ENCODE results near the gene FGF14.
A peak's percentile ranks its signal among the peaks of the same experiment; 100 is the strongest.

FGF14 gene

DNA sequence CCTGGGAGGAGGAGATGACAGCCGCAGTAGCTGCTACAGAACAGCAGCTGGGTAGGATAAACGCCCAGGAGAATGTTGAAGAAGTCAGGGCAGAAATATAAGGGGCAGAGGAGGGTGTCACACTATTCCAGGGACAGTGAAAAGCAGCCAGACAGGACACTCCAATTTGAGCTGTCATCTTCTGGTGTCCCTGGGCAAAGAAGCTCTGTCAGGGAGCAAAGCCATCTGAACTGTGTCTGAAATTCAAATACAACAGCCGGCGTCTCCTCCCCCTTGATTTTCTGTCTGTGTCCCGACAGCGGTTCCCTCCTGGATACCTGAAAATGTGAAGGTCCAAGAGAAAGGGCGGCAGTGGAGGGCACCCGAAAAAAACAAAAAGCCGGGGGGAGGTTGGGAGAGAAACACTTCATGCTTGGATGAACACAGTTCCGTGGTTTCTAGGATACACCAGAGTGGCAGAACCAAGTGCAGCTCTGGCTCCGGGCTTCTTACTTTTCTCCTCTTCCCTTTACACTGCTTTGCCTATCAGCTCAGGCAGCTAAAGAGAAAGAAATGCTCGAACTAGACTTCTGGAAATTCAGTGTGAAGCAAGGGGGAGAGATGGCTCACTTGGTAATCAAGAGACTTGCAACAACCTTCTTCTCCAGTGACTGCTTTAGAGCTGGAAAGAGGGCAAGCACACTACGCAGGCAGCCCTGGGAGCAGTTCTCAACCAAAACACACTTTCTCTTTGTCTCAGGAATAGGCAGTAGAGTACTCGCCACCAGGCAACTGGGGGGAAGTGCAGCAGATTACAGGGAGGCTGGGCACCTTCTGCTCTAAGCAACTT, 483.8 kb downstream of the FGF14 start:
- H3K4me3 ChIP-seq (ENCODE audit: low read depth in 1 of 5, low read length in 5 of 5) = no peak overlapping the region
- H3K9me3 ChIP-seq (ENCODE audit: control insufficient read depth in 5 of 5, low read length in 5 of 5) = peaks cover 0 to 3% (median 0%) of the 10 kb centered on the region in 5 donors
- H3K36me3 ChIP-seq (ENCODE audit: control insufficient read depth in 5 of 5, insufficient read depth in 5 of 5, low read length in 5 of 5) = no peaks in the 10 kb centered on the region
- no peak overlapping the region for H3K9ac ChIP-seq (ENCODE audit: low read length in 5 of 5)
- peaks cover 0 to 14% (median 7%) of the 10 kb centered on the region in 5 donors for H3K4me1 ChIP-seq (ENCODE audit: control insufficient read depth in 5 of 5, insufficient read depth in 5 of 5, low read length in 5 of 5)
- no peak overlapping the region for H3K27ac ChIP-seq (ENCODE audit: low read depth, low read length)
- peaks cover 32 to 52% (median 35%) of the 10 kb centered on the region in 5 donors for H3K27me3 ChIP-seq (ENCODE audit: control insufficient read depth in 5 of 5, insufficient read depth in 4 of 5, low read length in 5 of 5)

- H3K9ac ChIP-seq (ENCODE audit: low read length in 5 of 5) = no peak overlapping the region
- H3K27me3 ChIP-seq (ENCODE audit: control insufficient read depth in 5 of 5, insufficient read depth in 4 of 5, low read length in 5 of 5) = peaks cover 32 to 52% (median 35%) of the 10 kb centered on the region in 5 donors
- H3K27ac ChIP-seq (ENCODE audit: low read depth, low read length) = no peak overlapping the region
- no peak overlapping the region for H3K4me3 ChIP-seq (ENCODE audit: low read depth in 1 of 5, low read length in 5 of 5)
- H3K4me1 ChIP-seq (ENCODE audit: control insufficient read depth in 5 of 5, insufficient read depth in 5 of 5, low read length in 5 of 5) = peaks cover 0 to 14% (median 7%) of the 10 kb centered on the region in 5 donors
- H3K36me3 ChIP-seq (ENCODE audit: control insufficient read depth in 5 of 5, insufficient read depth in 5 of 5, low read length in 5 of 5) = no peaks in the 10 kb centered on the region
- peaks cover 0 to 3% (median 0%) of the 10 kb centered on the region in 5 donors for H3K9me3 ChIP-seq (ENCODE audit: control insufficient read depth in 5 of 5, low read length in 5 of 5)
Measured at GRCh38 chr13:101917475-101917810, 484.4 kb downstream of the FGF14 start.

GRCh38 chr13:101916775-101917474, 484.9 kb downstream of the FGF14 start:
- Histone ChIP-seq H3K27me3 (ENCODE audit: control insufficient read depth in 5 of 5, insufficient read depth in 4 of 5, low read length in 5 of 5) (peaks cover 32 to 52% (median 35%) of the 10 kb centered on the region in 5 donors), H3K4me3 (ENCODE audit: low read depth in 1 of 5, low read length in 5 of 5) (peak overlapping the region in 2 of 5 donors; percentile 20 to 37), H3K36me3 (ENCODE audit: control insufficient read depth in 5 of 5, insufficient read depth in 5 of 5, low read length in 5 of 5) (no peaks in the 10 kb centered on the region), H3K27ac (ENCODE audit: low read depth, low read length) (no peak overlapping the region), H3K4me1 (ENCODE audit: control insufficient read depth in 5 of 5, insufficient read depth in 5 of 5, low read length in 5 of 5) (peaks cover 0 to 14% (median 7%) of the 10 kb centered on the region in 5 donors), H3K9me3 (ENCODE audit: control insufficient read depth in 5 of 5, low read length in 5 of 5) (peaks cover 0 to 3% (median 0%) of the 10 kb centered on the region in 5 donors), H3K9ac (ENCODE audit: low read length in 5 of 5) (no peak overlapping the region)

DNA sequence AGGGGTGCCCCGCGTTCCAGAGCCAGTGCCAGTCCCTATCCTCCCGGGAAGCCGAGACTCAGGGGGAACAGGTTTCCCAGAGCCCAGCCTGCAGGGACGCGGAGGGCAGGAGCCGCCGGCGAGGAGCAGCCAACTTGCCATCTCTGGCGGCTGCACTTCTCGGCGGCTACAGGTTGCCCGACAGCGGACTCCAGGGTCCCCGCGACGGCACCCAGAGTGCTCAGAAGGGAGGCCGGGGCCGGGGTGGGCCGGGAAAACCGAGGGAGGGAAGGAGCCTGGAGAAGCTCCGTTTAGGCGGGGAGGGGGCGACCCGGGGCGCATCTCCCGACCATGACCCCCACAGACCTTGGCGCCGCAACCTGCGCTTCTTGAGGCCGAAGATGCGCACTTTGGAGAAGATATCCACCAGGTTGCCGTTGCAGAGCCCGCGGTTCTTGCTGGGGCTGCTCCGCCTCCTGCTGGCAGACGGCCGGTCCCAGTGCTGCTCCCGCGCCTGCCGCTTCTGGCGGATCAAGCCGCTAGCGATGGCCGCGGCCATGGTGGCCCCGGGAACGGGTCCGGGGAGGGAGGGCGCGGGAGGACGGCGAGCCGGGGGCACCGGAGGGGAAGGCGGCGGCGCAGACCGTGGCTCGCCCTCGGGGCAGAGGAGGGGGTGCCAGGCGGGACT, 485.6 kb downstream of the FGF14 start:
- Histone ChIP-seq H3K9me3 (ENCODE audit: control insufficient read depth in 5 of 5, low read length in 5 of 5) (peaks cover 0 to 3% (median 0%) of the 10 kb centered on the region in 5 donors), H3K4me3 (ENCODE audit: low read depth in 1 of 5, low read length in 5 of 5) (peak overlapping the region in 2 of 5 donors; percentile 20 to 37), H3K36me3 (ENCODE audit: control insufficient read depth in 5 of 5, insufficient read depth in 5 of 5, low read length in 5 of 5) (no peaks in the 10 kb centered on the region), H3K9ac (ENCODE audit: low read length in 5 of 5) (no peak overlapping the region), H3K27me3 (ENCODE audit: control insufficient read depth in 5 of 5, insufficient read depth in 4 of 5, low read length in 5 of 5) (peaks cover 32 to 52% (median 35%) of the 10 kb centered on the region in 5 donors), H3K27ac (ENCODE audit: low read depth, low read length) (no peak overlapping the region), H3K4me1 (ENCODE audit: control insufficient read depth in 5 of 5, insufficient read depth in 5 of 5, low read length in 5 of 5) (peaks cover 0 to 14% (median 7%) of the 10 kb centered on the region in 5 donors)

- no peak overlapping the region for H3K27ac ChIP-seq (ENCODE audit: low read depth, low read length)
- no peak overlapping the region for H3K4me3 ChIP-seq (ENCODE audit: low read depth in 1 of 5, low read length in 5 of 5)
- no peaks in the 10 kb centered on the region for H3K36me3 ChIP-seq (ENCODE audit: control insufficient read depth in 5 of 5, insufficient read depth in 5 of 5, low read length in 5 of 5)
- H3K4me1 ChIP-seq (ENCODE audit: control insufficient read depth in 5 of 5, insufficient read depth in 5 of 5, low read length in 5 of 5) = peaks cover 0 to 14% (median 7%) of the 10 kb centered on the region in 5 donors
- peaks cover 0 to 3% (median 0%) of the 10 kb centered on the region in 5 donors for H3K9me3 ChIP-seq (ENCODE audit: control insufficient read depth in 5 of 5, low read length in 5 of 5)
- H3K9ac ChIP-seq (ENCODE audit: low read length in 5 of 5) = no peak overlapping the region
- peaks cover 32 to 49% (median 33%) of the 10 kb centered on the region in 5 donors for H3K27me3 ChIP-seq (ENCODE audit: control insufficient read depth in 5 of 5, insufficient read depth in 4 of 5, low read length in 5 of 5)
Measured at GRCh38 chr13:101915755-101916107, 486.1 kb downstream of the FGF14 start.

DNA sequence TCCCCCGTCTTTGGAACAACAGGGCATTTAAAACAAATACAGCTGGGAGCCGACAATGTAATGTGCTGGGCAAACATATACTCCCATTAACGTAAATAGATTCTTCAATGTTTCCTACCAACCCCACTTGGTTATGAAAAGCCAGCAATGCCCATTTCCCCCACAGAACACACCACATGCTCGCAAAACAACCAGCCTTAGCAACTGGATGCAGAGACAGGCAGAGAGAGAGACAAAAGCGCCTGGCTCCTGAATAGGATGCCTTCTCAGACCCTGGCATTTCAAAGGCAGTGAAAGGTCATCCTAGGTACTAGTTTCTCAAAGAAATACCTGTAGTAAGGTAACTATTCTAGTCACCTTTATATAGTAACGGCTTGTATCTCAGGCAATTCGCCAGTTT, 486.5 kb downstream of the FGF14 start:
- no peaks in the 10 kb centered on the region for H3K36me3 ChIP-seq (ENCODE audit: control insufficient read depth in 5 of 5, insufficient read depth in 5 of 5, low read length in 5 of 5)
- H3K9ac ChIP-seq (ENCODE audit: low read length in 5 of 5) = no peak overlapping the region
- H3K27me3 ChIP-seq (ENCODE audit: control insufficient read depth in 5 of 5, insufficient read depth in 4 of 5, low read length in 5 of 5) = peaks cover 31 to 49% (median 33%) of the 10 kb centered on the region in 5 donors
- H3K4me1 ChIP-seq (ENCODE audit: control insufficient read depth in 5 of 5, insufficient read depth in 5 of 5, low read length in 5 of 5) = peaks cover 0 to 14% (median 7%) of the 10 kb centered on the region in 5 donors
- H3K9me3 ChIP-seq (ENCODE audit: control insufficient read depth in 5 of 5, low read length in 5 of 5) = peaks cover 0 to 3% (median 0%) of the 10 kb centered on the region in 5 donors
- no peak overlapping the region for H3K4me3 ChIP-seq (ENCODE audit: low read depth in 1 of 5, low read length in 5 of 5)
- no peak overlapping the region for H3K27ac ChIP-seq (ENCODE audit: low read depth, low read length)

DNA sequence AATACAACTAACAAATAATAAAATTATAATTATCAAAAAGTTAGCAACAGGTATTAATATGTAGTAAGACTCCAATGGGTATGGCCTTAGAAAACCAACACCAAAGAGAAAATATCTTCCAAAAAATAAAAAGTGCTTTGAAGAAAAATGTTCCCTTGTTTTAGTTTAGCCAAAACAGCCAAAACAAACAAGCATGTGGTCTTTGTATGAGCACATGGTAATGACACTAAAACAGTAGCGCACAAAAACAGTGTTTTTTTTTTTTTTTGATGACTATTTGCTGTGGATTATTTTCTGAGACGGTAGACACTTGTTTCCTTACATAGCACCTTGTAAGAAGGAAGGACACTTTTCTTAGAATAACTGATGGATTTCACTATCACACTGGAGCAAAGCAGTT, 490.1 kb downstream of the FGF14 start:
- Histone ChIP-seq H3K9ac (ENCODE audit: low read length in 5 of 5) (no peak overlapping the region), H3K4me3 (ENCODE audit: low read depth in 1 of 5, low read length in 5 of 5) (no peak overlapping the region), H3K9me3 (ENCODE audit: control insufficient read depth in 5 of 5, low read length in 5 of 5) (no peaks in the 10 kb centered on the region), H3K36me3 (ENCODE audit: control insufficient read depth in 5 of 5, insufficient read depth in 5 of 5, low read length in 5 of 5) (no peaks in the 10 kb centered on the region), H3K4me1 (ENCODE audit: control insufficient read depth in 5 of 5, insufficient read depth in 5 of 5, low read length in 5 of 5) (peaks cover 0 to 10% (median 7%) of the 10 kb centered on the region in 5 donors), H3K27ac (ENCODE audit: low read depth, low read length) (no peak overlapping the region), H3K27me3 (ENCODE audit: control insufficient read depth in 5 of 5, insufficient read depth in 4 of 5, low read length in 5 of 5) (peaks cover 10 to 17% (median 14%) of the 10 kb centered on the region in 5 donors)

DNA sequence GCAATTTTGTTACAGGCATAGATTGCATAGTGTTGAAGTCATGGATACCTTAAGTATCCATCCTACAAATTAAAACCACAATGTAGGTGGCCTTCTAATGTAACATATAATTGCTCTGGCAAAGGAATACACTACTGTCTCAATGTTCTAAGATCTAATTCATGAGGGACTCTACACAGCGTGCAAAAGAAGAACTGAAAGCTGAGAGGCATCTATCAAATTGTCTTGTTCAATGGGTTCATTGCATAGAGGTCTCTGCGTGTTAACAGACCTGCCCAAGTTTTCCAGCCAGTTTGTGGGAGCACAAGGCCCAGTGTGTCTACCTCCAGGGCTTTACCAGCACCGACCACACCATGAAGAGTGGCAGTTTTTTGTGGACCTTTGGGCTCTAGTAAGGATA, 498.0 kb downstream of the FGF14 start:
- Histone ChIP-seq H3K9me3 (ENCODE audit: control insufficient read depth in 5 of 5, low read length in 5 of 5) (no peaks in the 10 kb centered on the region), H3K27ac (ENCODE audit: low read depth, low read length) (no peak overlapping the region), H3K36me3 (ENCODE audit: control insufficient read depth in 5 of 5, insufficient read depth in 5 of 5, low read length in 5 of 5) (no peaks in the 10 kb centered on the region), H3K27me3 (ENCODE audit: control insufficient read depth in 5 of 5, insufficient read depth in 4 of 5, low read length in 5 of 5) (no peaks in the 10 kb centered on the region), H3K4me3 (ENCODE audit: low read depth in 1 of 5, low read length in 5 of 5) (no peak overlapping the region), H3K9ac (ENCODE audit: low read length in 5 of 5) (no peak overlapping the region), H3K4me1 (ENCODE audit: control insufficient read depth in 5 of 5, insufficient read depth in 5 of 5, low read length in 5 of 5) (no peaks in the 10 kb centered on the region)

DNA sequence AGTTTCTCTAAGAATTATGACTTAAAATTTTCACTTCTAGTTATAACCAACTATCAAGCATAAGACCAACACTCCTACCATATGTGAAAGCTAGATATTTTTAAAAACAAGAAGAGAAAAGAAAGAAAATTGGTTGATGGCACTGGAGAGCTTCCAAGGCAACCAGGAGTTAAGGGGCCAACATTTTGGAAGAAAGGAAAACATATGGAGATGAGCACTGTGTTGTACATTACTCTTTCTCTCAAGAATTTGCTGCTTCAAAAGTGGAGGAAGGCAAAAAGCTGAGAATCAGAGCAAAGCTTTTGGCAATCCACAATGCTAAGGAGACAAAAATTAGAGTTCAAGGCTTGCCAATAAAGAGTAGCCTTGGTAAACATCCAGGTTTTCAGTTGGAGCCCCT, 503.2 kb downstream of the FGF14 start:
- no peaks in the 10 kb centered on the region for H3K9me3 ChIP-seq (ENCODE audit: control insufficient read depth in 5 of 5, low read length in 5 of 5)
- no peak overlapping the region for H3K9ac ChIP-seq (ENCODE audit: low read length in 5 of 5)
- no peaks in the 10 kb centered on the region for H3K27me3 ChIP-seq (ENCODE audit: control insufficient read depth in 5 of 5, insufficient read depth in 4 of 5, low read length in 5 of 5)
- H3K36me3 ChIP-seq (ENCODE audit: control insufficient read depth in 5 of 5, insufficient read depth in 5 of 5, low read length in 5 of 5) = no peaks in the 10 kb centered on the region
- no peaks in the 10 kb centered on the region for H3K4me1 ChIP-seq (ENCODE audit: control insufficient read depth in 5 of 5, insufficient read depth in 5 of 5, low read length in 5 of 5)
- no peak overlapping the region for H3K27ac ChIP-seq (ENCODE audit: low read depth, low read length)
- no peak overlapping the region for H3K4me3 ChIP-seq (ENCODE audit: low read depth in 1 of 5, low read length in 5 of 5)

GRCh38 chr13:101896541-101896940, 505.3 kb downstream of the FGF14 start:
- H3K9ac ChIP-seq (ENCODE audit: low read length in 5 of 5) = no peak overlapping the region
- H3K36me3 ChIP-seq (ENCODE audit: control insufficient read depth in 5 of 5, insufficient read depth in 5 of 5, low read length in 5 of 5) = no peaks in the 10 kb centered on the region
- H3K4me1 ChIP-seq (ENCODE audit: control insufficient read depth in 5 of 5, insufficient read depth in 5 of 5, low read length in 5 of 5) = no peaks in the 10 kb centered on the region
- no peak overlapping the region for H3K4me3 ChIP-seq (ENCODE audit: low read depth in 1 of 5, low read length in 5 of 5)
- no peaks in the 10 kb centered on the region for H3K9me3 ChIP-seq (ENCODE audit: control insufficient read depth in 5 of 5, low read length in 5 of 5)
- no peaks in the 10 kb centered on the region for H3K27me3 ChIP-seq (ENCODE audit: control insufficient read depth in 5 of 5, insufficient read depth in 4 of 5, low read length in 5 of 5)
- no peak overlapping the region for H3K27ac ChIP-seq (ENCODE audit: low read depth, low read length)
